GM12878 (cell line): ENCODE measurements around the gene GMCL2.

Source experiments
- CHD2 ChIP-seq: IDR thresholded peaks from 2 replicates; pipeline ENCODE4 v1.6.1; 2011; ENCODE audit warnings: low read depth, low read length, improper control_type of control experiment, borderline replicate concordance
- NR2C2 ChIP-seq: IDR thresholded peaks from 2 replicates; pipeline ENCODE4 v1.6.1; 2011; ENCODE audit warnings: borderline replicate concordance, low read depth; ENCODE audit not compliant: control insufficient read depth, insufficient read length
- POLR2AphosphoS2 ChIP-seq: IDR thresholded peaks from 2 replicates; pipeline ENCODE4 v1.6.1; 2011; ENCODE audit warnings: low read depth, mild to moderate bottlenecking, low read length, improper control_type of control experiment, moderate library complexity
- ZBTB40 ChIP-seq: fragments of 450-650 bp; IDR thresholded peaks from 2 replicates; pipeline ENCODE4 v1.6.1; 2016; ENCODE audit warnings: mild to moderate bottlenecking, moderate library complexity, borderline replicate concordance

- TF ChIP-seq POLR2AphosphoS2 (no peak), CHD2 (no peak), ZBTB40 (no peak), NR2C2 (no peak)
These were observed 27.1 kb upstream of the GMCL2 start for GRCh38 chr5:178214160-178214803.
